HEK293T (cell line): ENCODE data around the gene MSH3.
"Not testable (repeated sequence)": the region's sequence is repeated elsewhere in the genome, so short reads cannot be mapped to it uniquely, and the experiment has no call there.

Experiments used
- ARNT ChIP-seq: fragments of 450-650 bp; IDR thresholded peaks from 2 replicates; pipeline ENCODE4 v1.6.1; 2017; ENCODE audit warnings: mild to moderate bottlenecking
- BHLHE40 ChIP-seq: fragments of 450-650 bp; IDR thresholded peaks from 2 replicates; pipeline ENCODE4 v1.6.1; 2016; ENCODE audit warnings: mild to moderate bottlenecking, moderate library complexity, borderline replicate concordance
- CTBP1 ChIP-seq: fragments of 450-650 bp; IDR thresholded peaks from 2 replicates; pipeline ENCODE4 v1.6.1; 2016; ENCODE audit warnings: borderline replicate concordance
- ELF4 ChIP-seq: fragments of 450-650 bp; IDR thresholded peaks from 2 replicates; pipeline ENCODE4 v1.6.1; 2017; ENCODE audit warnings: antibody characterized with exemption
- FOXK2 ChIP-seq: fragments of 450-650 bp; IDR thresholded peaks from 2 replicates; pipeline ENCODE4 v1.6.1; 2016; ENCODE audit warnings: mild to moderate bottlenecking
- FOXM1 ChIP-seq: fragments of 450-650 bp; IDR thresholded peaks from 2 replicates; pipeline ENCODE4 v1.6.1; 2017; ENCODE audit warnings: mild to moderate bottlenecking, borderline replicate concordance
- HDGF ChIP-seq: fragments of 450-650 bp; IDR thresholded peaks from 2 replicates; pipeline ENCODE4 v1.6.1; 2017; ENCODE audit warnings: antibody characterized with exemption, borderline replicate concordance
- LEF1 ChIP-seq: fragments of 450-650 bp; IDR thresholded peaks from 2 replicates; pipeline ENCODE4 v1.6.1; 2017; ENCODE audit warnings: mild to moderate bottlenecking, borderline replicate concordance
- NFRKB ChIP-seq: fragments of 450-650 bp; IDR thresholded peaks from 2 replicates; pipeline ENCODE4 v1.6.1; 2016; ENCODE audit warnings: mild to moderate bottlenecking, moderate library complexity
- PKNOX1 ChIP-seq: fragments of 450-650 bp; IDR thresholded peaks from 2 replicates; pipeline ENCODE4 v1.6.1; 2016
- SP1 ChIP-seq: fragments of 450-650 bp; IDR thresholded peaks from 2 replicates; pipeline ENCODE4 v1.6.1; 2017
- SUZ12 ChIP-seq: fragments of 450-650 bp; IDR thresholded peaks from 2 replicates; pipeline ENCODE4 v1.6.1; 2016; ENCODE audit warnings: mild to moderate bottlenecking
- TARDBP ChIP-seq: fragments of 450-650 bp; IDR thresholded peaks from 2 replicates; pipeline ENCODE4 v1.6.1; 2016

GRCh38 chr5:80740488-80740887 lies 86.0 kb downstream of the MSH3 start:
- TF ChIP-seq HDGF, TARDBP, PKNOX1, NFRKB, ELF4, SP1, FOXK2, FOXM1, BHLHE40, LEF1, CTBP1, ARNT, SUZ12: not testable (repeated sequence)
